SK-N-SH (cell line): ENCODE data around the gene PPTC7. TPM values are rescaled to one million over a fixed set of nuclear protein-coding genes. Genes with fewer than 3 reads are reported as not detected.
"Not testable (repeated sequence)": the region's sequence is repeated elsewhere in the genome, so short reads cannot be mapped to it uniquely, and the experiment has no call there.

Experiments used
- CTCF ChIA-PET: fragments of 300-600, 350-600 bp; formaldehyde crosslinking; extraction: SDS; loops from one replicate; lab custom pipeline; 2021; lab: Yijun Ruan, JAX
- POLR2A ChIA-PET: fragments of 350-600 bp; sonication (Branson Sonifier 250); formaldehyde crosslinking; extraction: SDS; loops from one replicate; lab custom pipeline; 2020; ENCODE audit warnings: antibody characterized with exemption, inconsistent platforms; lab: Yijun Ruan, JAX
- DNase-seq: peaks from one replicate; pipeline ENCODE4 v3.0.0; 2012
- H2AFZ ChIP-seq: fragments of 200-600 bp; sonication (generic); 2 replicates; pipeline ENCODE4 v1.8.1; 2016; ENCODE audit warnings: antibody characterized with exemption, mild to moderate bottlenecking, low read depth
- H3F3A ChIP-seq: fragments of 200-600 bp; sonication (generic); replicated peaks from 2 replicates; pipeline ENCODE3; 2016; ENCODE audit warnings: antibody characterized with exemption, mild to moderate bottlenecking; ENCODE audit not compliant: insufficient read depth
- H3K27ac ChIP-seq, 2 experiments: fragments of 200-500 bp in 1 of 2; fragments of 200-600 bp in 1 of 2; sonication (Bioruptor generic) in 1 of 2; sonication (generic), shearing (Covaris generic) in 1 of 2; 2 replicates each; pipeline versions ENCODE4 v1.5.1 to v1.6.1; 2014 to 2016; ENCODE audit warnings: low read depth in 2 of 2, inconsistent platforms in 1 of 2, low read length in 1 of 2, mild to moderate bottlenecking in 1 of 2, mixed read lengths in 1 of 2
- H3K27me3 ChIP-seq: fragments of 200-600 bp; sonication (generic), shearing (Covaris generic); 2 replicates; pipeline ENCODE4 v1.6.1; 2016; ENCODE audit warnings: mixed run types; ENCODE audit not compliant: insufficient read depth
- H3K36me3 ChIP-seq, 2 experiments: fragments of 200-500 bp in 1 of 2; fragments of 200-600 bp in 1 of 2; sonication (Bioruptor generic) in 1 of 2; sonication (generic) in 1 of 2; replicated peaks in 1 of 2; 2 replicates each; pipeline versions ENCODE3 to v1.5.1; 2014 to 2016; ENCODE audit warnings: low read length in 1 of 2, mild to moderate bottlenecking in 1 of 2; ENCODE audit not compliant: insufficient read depth in 2 of 2, control insufficient read depth in 1 of 2
- H3K4me1 ChIP-seq, 2 experiments: fragments of 200-500 bp in 1 of 2; fragments of 200-600 bp in 1 of 2; sonication (Bioruptor generic) in 1 of 2; sonication (generic), shearing (Covaris generic) in 1 of 2; 2 replicates each; pipeline versions ENCODE4 v1.5.1 to v1.6.1; 2014 to 2016; ENCODE audit warnings: low read depth in 1 of 2, low read length in 1 of 2, mixed run types in 1 of 2; ENCODE audit not compliant: insufficient read depth in 2 of 2, control insufficient read depth in 1 of 2
- H3K4me2 ChIP-seq: fragments of 200-600 bp; sonication (generic), shearing (Covaris generic); 2 replicates; pipeline ENCODE4 v1.6.1; 2017; ENCODE audit warnings: mixed run types
- H3K4me3 ChIP-seq, 2 experiments: fragments of 200-500 bp in 1 of 2; fragments of 200-600 bp in 1 of 2; sonication (Bioruptor generic) in 1 of 2; sonication (generic), shearing (Covaris generic) in 1 of 2; 2 replicates each; pipeline versions ENCODE4 v1.5.1 to v1.8.1; 2014 to 2016; ENCODE audit warnings: low read depth in 2 of 2, inconsistent platforms in 1 of 2, low read length in 1 of 2, mild to moderate bottlenecking in 1 of 2, mixed read lengths in 1 of 2, moderate library complexity in 1 of 2
- H3K79me2 ChIP-seq: fragments of 200-600 bp; sonication (generic); 2 replicates; pipeline ENCODE4 v1.8.1; 2017; ENCODE audit warnings: mild to moderate bottlenecking; ENCODE audit not compliant: insufficient read depth
- H3K9ac ChIP-seq: fragments of 200-600 bp; sonication (generic); 2 replicates; pipeline ENCODE4 v1.6.1; 2017; ENCODE audit warnings: mixed run types
- H3K9me2 ChIP-seq: fragments of 200-600 bp; sonication (generic); 2 replicates; pipeline ENCODE4 v1.6.1; 2017; ENCODE audit warnings: mixed run types
- H3K9me3 ChIP-seq: fragments of 200-600 bp; sonication (generic); 2 replicates; pipeline ENCODE4 v1.6.1; 2017; ENCODE audit warnings: mixed run types, mild to moderate bottlenecking, moderate library complexity
- H4K20me1 ChIP-seq: fragments of 200-600 bp; sonication (generic); 2 replicates; pipeline ENCODE4 v1.6.1; 2017; ENCODE audit warnings: mild to moderate bottlenecking, mixed run types; ENCODE audit not compliant: insufficient read depth
- CTCF ChIP-seq: fragments of 200-600 bp; sonication (generic); IDR thresholded peaks from 2 replicates; pipeline ENCODE4 v1.6.1; 2017; ENCODE audit warnings: antibody characterized with exemption, mild to moderate bottlenecking, moderate library complexity
- EP300 ChIP-seq, 2 experiments: IDR thresholded peaks; 2 replicates each; pipeline versions ENCODE4 v1.4.0 to v1.6.1; 2012; ENCODE audit warnings: borderline replicate concordance in 1 of 2, low read depth in 1 of 2, low read length in 1 of 2
- GATA2 ChIP-seq: sonication (generic); formaldehyde crosslinking; IDR thresholded peaks from 2 replicates; pipeline ENCODE4 v1.5.0; 2020; ENCODE audit warnings: mild to moderate bottlenecking, missing genetic modification reagents
- JUND ChIP-seq: IDR thresholded peaks from 2 replicates; pipeline ENCODE4 v1.4.0; 2012
- WGBS: methylation state at CpG from one replicate; pipeline ENCODE4 v1.1.6; 2017; ENCODE audit warnings: low lambda C conversion rate; 5-methylcytosine and 5-hydroxymethylcytosine counted together
- polyA plus RNA-seq, 3 experiments: library from polyadenylated mRNA; depleted of rRNA; stranded (reverse); fragments of >200 nt; gene quantifications; 2 replicates each; pipeline ENCODE4 v1.2.3, GENCODE V29; 2012

Gene PPTC7
- polyA plus RNA-seq, 1 of the 3 experiments (the other 2 are of a cell fraction): 9.6 TPM

- DNase-seq: no peak
- Histone ChIP-seq H2AFZ (no peak overlapping the region), H3K9ac (no peak overlapping the region), H3K27me3 (no peaks in the 10 kb centered on the region), H3K9me3 (peaks cover 11% of the 10 kb centered on the region; the same call in 1 of the 2 replicates), H3K9me2 (no peaks in the 10 kb centered on the region), H3F3A (peaks cover 24% of the 10 kb centered on the region), H3K4me3 (no peak overlapping the region), H3K4me1 (peaks cover 0 to 21% of the 10 kb centered on the region in 2 experiments; a peak in 1 of 4 replicates), H4K20me1 (peaks cover 20% of the 10 kb centered on the region; the same call in 1 of the 2 replicates), H3K79me2 (peaks cover 88% of the 10 kb centered on the region), H3K4me2 (no peak overlapping the region), H3K36me3 (peaks cover 0 to 4% of the 10 kb centered on the region in 2 experiments), H3K27ac (no peak overlapping the region)
- POLR2A ChIA-PET: no interaction called here
- 94% methylated on average over 1 of the region's 1 CpG for WGBS
- no peak for TF ChIP-seq CTCF
- no peak for TF ChIP-seq EP300 (IDR thresholded peaks at IDR 0.05; ENCODE audit: borderline replicate concordance in 1 of 2, low read depth in 1 of 2, low read length in 1 of 2)
- no peak for TF ChIP-seq GATA2
- no peak for TF ChIP-seq JUND
- CTCF ChIA-PET: no interaction called here
These were observed 9.1 kb downstream of the PPTC7 start for GRCh38 chr12:110574044-110574443.

GRCh38 chr12:110570798-110571197, 12.3 kb downstream of the PPTC7 start:
- H3K27me3 ChIP-seq, H3K4me3 ChIP-seq, CTCF ChIA-PET, H3K9ac ChIP-seq, H3K36me3 ChIP-seq, POLR2A ChIA-PET, H3K4me1 ChIP-seq, DNase-seq, H3K9me2 ChIP-seq, H3F3A ChIP-seq, H3K4me2 ChIP-seq, H3K27ac ChIP-seq, H2AFZ ChIP-seq: not testable (repeated sequence)
- H4K20me1 ChIP-seq: peaks cover 22% of the 10 kb centered on the region
- peaks cover 88% of the 10 kb centered on the region for H3K79me2 ChIP-seq
- WGBS: 96% methylated on average over 16 of the region's 16 CpGs
- H3K9me3 ChIP-seq: peaks cover 11% of the 10 kb centered on the region; the same call in 1 of the 2 replicates

- POLR2A ChIA-PET, H3K4me1 ChIP-seq, H3F3A ChIP-seq, H3K9ac ChIP-seq, H3K4me2 ChIP-seq, H3K27me3 ChIP-seq, H3K36me3 ChIP-seq, CTCF ChIA-PET, H3K4me3 ChIP-seq, H3K27ac ChIP-seq, DNase-seq, H2AFZ ChIP-seq, H3K9me2 ChIP-seq: not testable (repeated sequence)
- Histone ChIP-seq H4K20me1 (peaks cover 27% of the 10 kb centered on the region), H3K9me3 (peaks cover 11% of the 10 kb centered on the region; the same call in 1 of the 2 replicates), H3K79me2 (peaks cover 88% of the 10 kb centered on the region)
- WGBS: no CpG with 5 or more reads among the region's 2 CpGs
These were observed 13.3 kb downstream of the PPTC7 start for GRCh38 chr12:110569838-110570237.
